Breast epithelium (tissue), 3 donors: ENCODE results near the gene GRIK1.

Experiments
- CTCF ChIP-seq, 3 donors: fragments of 450-650 bp; IDR thresholded peaks; one replicate each; pipeline ENCODE4 v1.5.1; 2016 to 2017; ENCODE audit warnings: antibody characterized with exemption in 3 of 3, mild to moderate bottlenecking in 3 of 3, moderate library complexity in 3 of 3
- POLR2A ChIP-seq: fragments of 450-650 bp; IDR thresholded peaks from one replicate; pipeline ENCODE4 v1.6.1; 2016; ENCODE audit warnings: antibody characterized with exemption, mild to moderate bottlenecking, moderate library complexity
- POLR2AphosphoS5 ChIP-seq, 3 donors: sonication (generic); formaldehyde crosslinking; IDR thresholded peaks; one replicate each; pipeline ENCODE4 v1.6.1; 2017; ENCODE audit warnings: antibody characterized with exemption in 3 of 3

GRCh38 chr21:29975776-29976175, 36.0 kb upstream of the GRIK1 start:
- TF ChIP-seq POLR2AphosphoS5 (IDR thresholded peaks at IDR 0.05) (no peak), CTCF (IDR thresholded peaks at IDR 0.05) (no peak), POLR2A (no peak)
